Central memory CD4-positive, alpha-beta T cell (primary cell): Measurements from ENCODE around the gene LRRFIP2.

Experiments used
- DNase-seq: peaks from one replicate; pipeline ENCODE4 v3.0.0; 2022

Gene LRRFIP2

GRCh38 chr3:37014620-37015019, 159.8 kb downstream of the LRRFIP2 start:
- no peak for DNase-seq
